BJ (cell line): ENCODE results near the gene TRPM5. TPM values are rescaled to one million over a fixed set of nuclear protein-coding genes. Genes with fewer than 3 reads are reported as not detected.

Source experiments
- CTCF ChIA-PET: fragments of 350-600 bp; formaldehyde crosslinking; extraction: SDS; loops from one replicate; lab custom pipeline; 2021; ENCODE audit warnings: antibody characterized with exemption, inconsistent platforms; lab: Yijun Ruan, JAX
- POLR2A ChIA-PET: fragments of 300-600 bp; sonication (Branson Sonifier 250); formaldehyde crosslinking; extraction: SDS; loops from one replicate; lab custom pipeline; 2021; ENCODE audit warnings: antibody characterized with exemption; lab: Charles Lee
- DNase-seq: peaks from one replicate; pipeline ENCODE4 v3.0.0-alpha.2; 2011; ENCODE audit warnings: low read depth
- H3K27me3 ChIP-seq: 2 replicates; pipeline ENCODE4 v1.6.0; 2011; ENCODE audit warnings: low read length; ENCODE audit not compliant: control insufficient read depth, insufficient read depth
- H3K36me3 ChIP-seq: 2 replicates; pipeline ENCODE4 v1.5.1; 2011; ENCODE audit warnings: low read length; ENCODE audit not compliant: control insufficient read depth, insufficient read depth
- H3K4me3 ChIP-seq: 2 replicates; pipeline ENCODE4 v1.5.1; 2011; ENCODE audit warnings: low read depth, mild to moderate bottlenecking, control low read depth, low read length
- CTCF ChIP-seq: IDR thresholded peaks from 2 replicates; pipeline ENCODE4 v1.5.1; 2011; ENCODE audit warnings: low read depth, mild to moderate bottlenecking, control low read depth, inconsistent platforms, low read length, moderate library complexity; ENCODE audit not compliant: insufficient read depth
- polyA plus RNA-seq: library from polyadenylated mRNA; depleted of rRNA; stranded (reverse); fragments of >200 nt; gene quantifications from 2 replicates; pipeline ENCODE4 v1.2.3, GENCODE V29; 2011

Gene TRPM5
- polyA plus RNA-seq, 1 experiment = not detected

GRCh38 chr11:2434506-2435255 is 9.6 kb downstream of the TRPM5 start:
- POLR2A ChIA-PET = no interaction called here
- Histone ChIP-seq H3K4me3 (no peak overlapping the region), H3K36me3 (no peaks in the 10 kb centered on the region), H3K27me3 (peaks cover 3% of the 10 kb centered on the region)
- DNase-seq = no peak
- CTCF ChIA-PET = no interaction called here
- TF ChIP-seq CTCF = no peak

DNA sequence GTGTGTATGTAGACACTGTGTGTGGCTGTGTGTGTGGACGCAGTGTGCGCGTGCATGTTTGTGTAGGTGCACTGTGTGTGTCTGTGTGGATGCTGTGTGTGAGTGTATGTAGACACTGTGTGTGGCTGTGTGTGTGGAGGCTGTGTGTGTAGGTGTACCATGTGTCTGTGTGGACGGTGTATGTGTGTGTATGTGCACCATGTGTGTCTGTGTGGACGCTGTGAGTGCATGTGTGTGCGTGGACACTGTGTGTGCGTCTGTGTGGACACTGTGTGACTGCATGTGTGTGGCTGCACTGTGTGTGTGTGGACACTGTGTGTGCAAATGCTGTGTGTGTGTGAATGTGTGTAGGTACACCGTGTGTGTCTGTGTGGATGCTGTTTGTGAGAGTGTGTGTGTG is 10.3 kb downstream of the TRPM5 start:
- DNase-seq = no peak
- ChIA-PET POLR2A (no interaction called here), CTCF (no interaction called here)
- Histone ChIP-seq H3K36me3 (no peaks in the 10 kb centered on the region), H3K4me3 (no peak overlapping the region), H3K27me3 (peaks cover 3% of the 10 kb centered on the region)
- no peak for TF ChIP-seq CTCF

GRCh38 chr11:2433106-2433925 is 11.0 kb downstream of the TRPM5 start:
- no peaks in the 10 kb centered on the region for H3K36me3 ChIP-seq
- H3K27me3 ChIP-seq = peaks cover 3% of the 10 kb centered on the region
- no peak overlapping the region for H3K4me3 ChIP-seq
- ChIA-PET POLR2A (no interaction called here), CTCF (interaction anchor here (3.4 kb wide), 1 partner anchor 98 kb away, joined by 23 read pairs; no protein-coding TSS in a partner anchor)
- DNase-seq = no peak
- no peak for TF ChIP-seq CTCF

DNA sequence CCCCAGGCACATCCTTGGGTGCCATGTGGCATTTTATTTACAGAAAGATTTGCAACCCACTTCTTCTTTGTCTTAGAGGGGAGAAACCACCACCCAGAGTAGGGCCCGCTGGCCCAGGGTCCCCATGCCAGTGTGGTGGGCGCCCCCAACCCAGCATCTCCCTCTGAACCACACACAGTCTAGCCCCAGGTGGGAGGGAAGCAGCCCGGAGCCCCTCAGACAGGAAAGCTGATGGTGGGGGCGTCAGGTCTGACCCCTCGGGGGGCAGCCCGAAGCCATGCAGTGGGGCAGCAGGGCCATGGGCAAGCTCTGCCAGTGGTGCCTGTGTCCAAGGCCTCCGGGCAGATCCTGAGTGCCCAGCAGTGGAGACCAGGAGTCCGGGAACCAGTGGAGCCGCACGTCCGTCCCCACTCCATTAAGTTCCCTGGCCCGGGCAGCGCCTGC is 11.7 kb downstream of the TRPM5 start:
- Histone ChIP-seq H3K36me3 (no peaks in the 10 kb centered on the region), H3K4me3 (no peak overlapping the region), H3K27me3 (peaks cover 3% of the 10 kb centered on the region)
- POLR2A ChIA-PET = no interaction called here
- no peak for TF ChIP-seq CTCF
- CTCF ChIA-PET = interaction anchor here (1.3 to 3.4 kb wide), 2 partner anchors 99 to 457 kb away, joined by 3 to 23 read pairs; no protein-coding TSS in a partner anchor
- no peak for DNase-seq

- no peak for TF ChIP-seq CTCF
- POLR2A ChIA-PET = no interaction called here
- CTCF ChIA-PET = interaction anchor here (1.3 to 3.4 kb wide), 3 partner anchors 12 to 457 kb away, joined by 3 to 23 read pairs (median 6); no protein-coding TSS in a partner anchor
- Histone ChIP-seq H3K36me3 (no peaks in the 10 kb centered on the region), H3K4me3 (no peak overlapping the region), H3K27me3 (peaks cover under 1% of the 10 kb centered on the region; the same call in 1 of the 2 replicates)
- no peak for DNase-seq
Measured at GRCh38 chr11:2432171-2432621, 12.1 kb downstream of the TRPM5 start.
